ENCODE measurements around the gene GMDS.

DNA sequence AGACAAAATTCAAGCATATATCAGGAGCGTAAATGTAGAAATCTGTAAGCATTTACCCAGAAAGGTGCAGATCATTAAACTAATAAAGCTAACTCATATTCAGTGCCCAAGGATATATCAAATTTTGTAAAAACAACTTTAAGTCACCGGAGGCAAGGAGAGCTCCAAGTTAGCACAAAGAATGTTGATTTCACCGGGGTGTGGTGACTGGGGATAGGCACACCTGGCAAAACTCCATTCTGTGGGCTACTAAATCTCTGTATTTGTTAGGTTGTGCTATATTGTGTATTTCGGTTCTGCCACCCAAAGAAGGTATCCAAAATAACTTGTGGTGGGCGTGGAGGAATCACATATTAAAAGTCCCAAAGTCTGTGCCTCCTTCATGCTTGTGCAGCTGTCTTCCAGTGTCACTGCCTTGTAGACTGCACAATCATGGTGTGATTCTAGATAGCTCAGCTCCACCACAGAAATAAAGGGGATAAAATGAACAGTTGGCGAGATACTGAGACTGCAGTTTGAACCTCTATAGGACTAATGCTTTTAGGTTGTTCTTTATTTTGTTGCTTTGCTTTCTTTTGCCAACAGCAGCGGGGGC lies 111.6 kb downstream of the GMDS start:
- TF ChIP-seq POLR2A (IDR thresholded peaks at IDR 0.05): no peak
- TF ChIP-seq, protein P1, sequence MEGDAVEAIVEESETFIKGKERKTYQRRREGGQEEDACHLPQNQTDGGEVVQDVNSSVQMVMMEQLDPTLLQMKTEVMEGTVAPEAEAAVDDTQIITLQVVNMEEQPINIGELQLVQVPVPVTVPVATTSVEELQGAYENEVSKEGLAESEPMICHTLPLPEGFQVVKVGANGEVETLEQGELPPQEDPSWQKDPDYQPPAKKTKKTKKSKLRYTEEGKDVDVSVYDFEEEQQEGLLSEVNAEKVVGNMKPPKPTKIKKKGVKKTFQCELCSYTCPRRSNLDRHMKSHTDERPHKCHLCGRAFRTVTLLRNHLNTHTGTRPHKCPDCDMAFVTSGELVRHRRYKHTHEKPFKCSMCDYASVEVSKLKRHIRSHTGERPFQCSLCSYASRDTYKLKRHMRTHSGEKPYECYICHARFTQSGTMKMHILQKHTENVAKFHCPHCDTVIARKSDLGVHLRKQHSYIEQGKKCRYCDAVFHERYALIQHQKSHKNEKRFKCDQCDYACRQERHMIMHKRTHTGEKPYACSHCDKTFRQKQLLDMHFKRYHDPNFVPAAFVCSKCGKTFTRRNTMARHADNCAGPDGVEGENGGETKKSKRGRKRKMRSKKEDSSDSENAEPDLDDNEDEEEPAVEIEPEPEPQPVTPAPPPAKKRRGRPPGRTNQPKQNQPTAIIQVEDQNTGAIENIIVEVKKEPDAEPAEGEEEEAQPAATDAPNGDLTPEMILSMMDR (IDR thresholded peaks at IDR 0.05): no peak
- no peak for TF ChIP-seq EP300 (IDR thresholded peaks at IDR 0.05)

All from ovary (tissue), 3 donors.